Loucy (cell line): ENCODE data around the gene TRIO.

Source experiments
- EZH2phosphoT487 ChIP-seq: fragments of 200-600 bp; IDR thresholded peaks from 2 replicates; pipeline ENCODE4 v1.6.1; 2018; ENCODE audit warnings: antibody characterized with exemption, mild to moderate bottlenecking, moderate library complexity, borderline replicate concordance
- TF ChIP-seq, protein P1 (sequence below): fragments of 200-600 bp; sonication (generic); conservative IDR thresholded peaks from 2 replicates; pipeline ENCODE4 v1.5.1; 2014; ENCODE audit warnings: mild to moderate bottlenecking, antibody characterized with exemption, low read length

DNA sequence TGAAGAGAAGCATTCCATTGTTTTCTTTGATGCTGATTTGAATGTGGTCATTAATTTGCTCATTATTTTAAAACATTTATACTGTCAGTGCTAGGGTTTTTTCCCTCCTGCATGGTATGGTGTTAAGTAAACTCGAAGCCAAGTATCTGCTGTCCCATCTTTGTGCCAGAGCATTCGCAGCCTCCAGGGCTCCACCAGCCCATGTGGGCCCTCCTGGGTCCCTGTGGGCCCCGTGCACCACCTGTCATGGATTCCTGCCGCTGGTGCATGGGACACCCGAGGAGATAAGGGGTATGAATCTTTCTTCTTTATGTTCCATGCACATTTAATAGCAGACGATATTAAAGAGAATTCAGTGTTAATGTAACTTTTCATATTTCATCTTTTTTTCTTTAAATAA is 95.1 kb downstream of the TRIO start:
- TF ChIP-seq, protein P1, sequence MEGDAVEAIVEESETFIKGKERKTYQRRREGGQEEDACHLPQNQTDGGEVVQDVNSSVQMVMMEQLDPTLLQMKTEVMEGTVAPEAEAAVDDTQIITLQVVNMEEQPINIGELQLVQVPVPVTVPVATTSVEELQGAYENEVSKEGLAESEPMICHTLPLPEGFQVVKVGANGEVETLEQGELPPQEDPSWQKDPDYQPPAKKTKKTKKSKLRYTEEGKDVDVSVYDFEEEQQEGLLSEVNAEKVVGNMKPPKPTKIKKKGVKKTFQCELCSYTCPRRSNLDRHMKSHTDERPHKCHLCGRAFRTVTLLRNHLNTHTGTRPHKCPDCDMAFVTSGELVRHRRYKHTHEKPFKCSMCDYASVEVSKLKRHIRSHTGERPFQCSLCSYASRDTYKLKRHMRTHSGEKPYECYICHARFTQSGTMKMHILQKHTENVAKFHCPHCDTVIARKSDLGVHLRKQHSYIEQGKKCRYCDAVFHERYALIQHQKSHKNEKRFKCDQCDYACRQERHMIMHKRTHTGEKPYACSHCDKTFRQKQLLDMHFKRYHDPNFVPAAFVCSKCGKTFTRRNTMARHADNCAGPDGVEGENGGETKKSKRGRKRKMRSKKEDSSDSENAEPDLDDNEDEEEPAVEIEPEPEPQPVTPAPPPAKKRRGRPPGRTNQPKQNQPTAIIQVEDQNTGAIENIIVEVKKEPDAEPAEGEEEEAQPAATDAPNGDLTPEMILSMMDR: no peak
- TF ChIP-seq EZH2phosphoT487: no peak
